ENCODE results near the gene XPO4. TPM values are rescaled to one million over a fixed set of nuclear protein-coding genes. Genes with fewer than 3 reads are reported as not detected.

XPO4 gene
- total RNA-seq, 1 donor from 2014 or later, result 19.9 TPM

DNA sequence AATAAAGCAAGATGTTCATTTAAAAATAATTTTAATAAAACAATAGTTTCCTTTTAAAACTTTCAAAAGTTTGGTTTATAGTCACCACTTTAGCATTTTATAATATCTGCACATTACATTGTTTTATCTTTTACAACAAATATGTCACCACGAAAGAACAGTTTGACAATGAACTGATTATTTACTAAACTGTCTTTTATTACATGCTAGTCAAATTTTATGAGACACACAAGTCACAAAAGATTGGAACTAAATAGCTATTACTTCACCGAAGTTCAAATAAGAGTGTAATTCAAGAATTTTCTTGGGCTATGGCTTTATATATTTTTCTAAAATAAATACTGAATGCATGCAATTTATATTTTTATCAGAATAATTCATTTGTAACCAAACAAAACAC, 71.3 kb downstream of the XPO4 start:
- no peaks in the 10 kb centered on the region for H3K9me3 ChIP-seq (ENCODE audit: insufficient read depth, low read depth, low read length)
- no peaks in the 10 kb centered on the region for H4K20me1 ChIP-seq (ENCODE audit: insufficient read depth, low read length)
- Mint-ChIP-seq H3K4me1 (ENCODE audit: low read depth, unreplicated experiment) (peaks cover 22% of the 10 kb centered on the region), H3K4me3 (ENCODE audit: unreplicated experiment) (no peak overlapping the region), H3K36me3 (ENCODE audit: low read depth, unreplicated experiment) (no peaks in the 10 kb centered on the region), H3K9me3 (ENCODE audit: unreplicated experiment) (no peaks in the 10 kb centered on the region), H3K27ac (ENCODE audit: unreplicated experiment) (no peak overlapping the region), H3K27me3 (ENCODE audit: low read depth, unreplicated experiment) (no peaks in the 10 kb centered on the region)
- TF ChIP-seq EZH2 (IDR thresholded peaks at IDR 0.05; ENCODE audit: insufficient read depth, low read length), result no peak
- DNase-seq (ENCODE audit: low read depth) (no peak), FAIRE-seq (no peak)
- H3K36me3 ChIP-seq (ENCODE audit: insufficient read depth, low read length), result no peaks in the 10 kb centered on the region
- H3K9ac ChIP-seq (ENCODE audit: low read length), result no peak overlapping the region
- H2AFZ ChIP-seq (ENCODE audit: low read depth, low read length), result no peak overlapping the region
- no peak overlapping the region for H3K4me3 ChIP-seq (ENCODE audit: insufficient read depth, low read depth, low read length)
- H3K27ac ChIP-seq (ENCODE audit: low read depth, low read length), result no peak overlapping the region
- H3K27me3 ChIP-seq (ENCODE audit: insufficient read depth, low read length), result no peaks in the 10 kb centered on the region
- no peaks in the 10 kb centered on the region for H3K79me2 ChIP-seq (ENCODE audit: insufficient read depth, low read length)
- H3K4me1 ChIP-seq (ENCODE audit: insufficient read depth, low read length), result peaks cover 9% of the 10 kb centered on the region
- no peak overlapping the region for H3K4me2 ChIP-seq (ENCODE audit: low read length)

DNA sequence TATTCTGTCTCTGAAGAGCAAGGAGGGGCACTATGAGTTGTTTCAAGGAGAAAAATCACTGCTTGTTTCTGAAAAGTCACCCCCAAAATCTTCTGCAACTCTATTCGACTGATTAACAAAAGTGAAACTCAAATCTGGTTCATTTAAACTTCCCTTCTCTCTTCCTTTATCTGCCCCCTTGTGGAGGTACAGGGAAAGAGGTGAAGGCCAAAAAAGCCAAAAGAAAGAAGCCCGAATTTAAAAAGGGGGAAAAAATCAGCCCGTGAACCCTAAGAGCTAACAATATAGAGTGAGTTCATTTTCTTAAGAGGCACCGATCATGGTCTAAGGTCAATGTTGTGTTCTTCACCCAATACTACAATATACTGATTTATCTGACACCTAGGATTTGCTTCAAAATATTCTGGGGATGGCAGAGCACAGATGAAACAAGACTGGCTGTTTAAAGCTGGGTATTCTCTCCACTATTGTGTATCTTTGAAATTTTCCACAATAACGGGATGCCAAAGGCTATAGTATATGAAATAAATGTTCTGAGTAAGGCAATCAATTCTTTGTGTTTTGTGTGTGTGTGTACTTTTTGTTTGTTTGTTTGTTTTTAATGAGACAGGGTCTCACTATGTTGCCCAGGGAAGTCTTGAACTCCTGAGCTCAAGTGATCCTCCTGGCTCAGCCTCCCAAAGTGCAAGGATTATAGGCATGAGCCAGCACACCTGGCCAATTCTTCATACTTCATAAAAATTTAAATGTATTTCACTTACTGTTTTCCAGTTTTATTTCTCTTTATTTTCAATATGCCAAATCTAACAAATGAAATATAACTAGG, 73.8 kb downstream of the XPO4 start:
- Mint-ChIP-seq H3K4me3 (ENCODE audit: unreplicated experiment) (no peak overlapping the region), H3K27ac (ENCODE audit: unreplicated experiment) (peak overlapping the region; percentile 63), H3K36me3 (ENCODE audit: low read depth, unreplicated experiment) (no peaks in the 10 kb centered on the region), H3K27me3 (ENCODE audit: low read depth, unreplicated experiment) (no peaks in the 10 kb centered on the region), H3K9me3 (ENCODE audit: unreplicated experiment) (no peaks in the 10 kb centered on the region), H3K4me1 (ENCODE audit: low read depth, unreplicated experiment) (peaks cover 37% of the 10 kb centered on the region)
- FAIRE-seq (peak; percentile 68), DNase-seq (ENCODE audit: low read depth) (no peak)
- no peak for TF ChIP-seq EZH2 (IDR thresholded peaks at IDR 0.05; ENCODE audit: insufficient read depth, low read length)
- TF ChIP-seq, protein P1, sequence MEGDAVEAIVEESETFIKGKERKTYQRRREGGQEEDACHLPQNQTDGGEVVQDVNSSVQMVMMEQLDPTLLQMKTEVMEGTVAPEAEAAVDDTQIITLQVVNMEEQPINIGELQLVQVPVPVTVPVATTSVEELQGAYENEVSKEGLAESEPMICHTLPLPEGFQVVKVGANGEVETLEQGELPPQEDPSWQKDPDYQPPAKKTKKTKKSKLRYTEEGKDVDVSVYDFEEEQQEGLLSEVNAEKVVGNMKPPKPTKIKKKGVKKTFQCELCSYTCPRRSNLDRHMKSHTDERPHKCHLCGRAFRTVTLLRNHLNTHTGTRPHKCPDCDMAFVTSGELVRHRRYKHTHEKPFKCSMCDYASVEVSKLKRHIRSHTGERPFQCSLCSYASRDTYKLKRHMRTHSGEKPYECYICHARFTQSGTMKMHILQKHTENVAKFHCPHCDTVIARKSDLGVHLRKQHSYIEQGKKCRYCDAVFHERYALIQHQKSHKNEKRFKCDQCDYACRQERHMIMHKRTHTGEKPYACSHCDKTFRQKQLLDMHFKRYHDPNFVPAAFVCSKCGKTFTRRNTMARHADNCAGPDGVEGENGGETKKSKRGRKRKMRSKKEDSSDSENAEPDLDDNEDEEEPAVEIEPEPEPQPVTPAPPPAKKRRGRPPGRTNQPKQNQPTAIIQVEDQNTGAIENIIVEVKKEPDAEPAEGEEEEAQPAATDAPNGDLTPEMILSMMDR (IDR thresholded peaks at IDR 0.05; ENCODE audit: insufficient read depth, low read depth, low read length), result peak; percentile 94
- no peaks in the 10 kb centered on the region for H3K36me3 ChIP-seq (ENCODE audit: insufficient read depth, low read length)
- peaks cover 25% of the 10 kb centered on the region for H3K4me1 ChIP-seq (ENCODE audit: insufficient read depth, low read length)
- no peaks in the 10 kb centered on the region for H3K9me3 ChIP-seq (ENCODE audit: insufficient read depth, low read depth, low read length)
- H3K27me3 ChIP-seq (ENCODE audit: insufficient read depth, low read length), result no peaks in the 10 kb centered on the region
- no peaks in the 10 kb centered on the region for H4K20me1 ChIP-seq (ENCODE audit: insufficient read depth, low read length)
- peak overlapping the region; percentile 8 for H3K9ac ChIP-seq (ENCODE audit: low read length)
- no peak overlapping the region for H3K4me3 ChIP-seq (ENCODE audit: insufficient read depth, low read depth, low read length)
- no peaks in the 10 kb centered on the region for H3K79me2 ChIP-seq (ENCODE audit: insufficient read depth, low read length)
- no peak overlapping the region for H2AFZ ChIP-seq (ENCODE audit: low read depth, low read length)
- H3K4me2 ChIP-seq (ENCODE audit: low read length), result peak overlapping the region; percentile 75
- H3K27ac ChIP-seq (ENCODE audit: low read depth, low read length), result no peak overlapping the region

GRCh38 chr13:20826843-20827560, 75.5 kb downstream of the XPO4 start:
- Mint-ChIP-seq H3K9me3 (ENCODE audit: unreplicated experiment) (no peaks in the 10 kb centered on the region), H3K4me1 (ENCODE audit: low read depth, unreplicated experiment) (peaks cover 43% of the 10 kb centered on the region), H3K27me3 (ENCODE audit: low read depth, unreplicated experiment) (no peaks in the 10 kb centered on the region), H3K27ac (ENCODE audit: unreplicated experiment) (peak overlapping the region; percentile 78), H3K36me3 (ENCODE audit: low read depth, unreplicated experiment) (no peaks in the 10 kb centered on the region), H3K4me3 (ENCODE audit: unreplicated experiment) (no peak overlapping the region)
- H3K9ac ChIP-seq (ENCODE audit: low read length), result no peak overlapping the region
- H3K27me3 ChIP-seq (ENCODE audit: insufficient read depth, low read length), result no peaks in the 10 kb centered on the region
- H3K27ac ChIP-seq (ENCODE audit: low read depth, low read length), result no peak overlapping the region
- TF ChIP-seq, protein P1 (IDR thresholded peaks at IDR 0.05; ENCODE audit: insufficient read depth, low read depth, low read length), result no peak
- TF ChIP-seq EZH2 (IDR thresholded peaks at IDR 0.05; ENCODE audit: insufficient read depth, low read length), result no peak
- no peaks in the 10 kb centered on the region for H4K20me1 ChIP-seq (ENCODE audit: insufficient read depth, low read length)
- peak overlapping the region; percentile 1 for H3K4me2 ChIP-seq (ENCODE audit: low read length)
- H3K4me1 ChIP-seq (ENCODE audit: insufficient read depth, low read length), result peaks cover 25% of the 10 kb centered on the region
- H3K36me3 ChIP-seq (ENCODE audit: insufficient read depth, low read length), result no peaks in the 10 kb centered on the region
- H2AFZ ChIP-seq (ENCODE audit: low read depth, low read length), result no peak overlapping the region
- no peaks in the 10 kb centered on the region for H3K9me3 ChIP-seq (ENCODE audit: insufficient read depth, low read depth, low read length)
- DNase-seq (ENCODE audit: low read depth), result peak; percentile 36
- H3K4me3 ChIP-seq (ENCODE audit: insufficient read depth, low read depth, low read length), result no peak overlapping the region
- peak; percentile 74 for FAIRE-seq
- H3K79me2 ChIP-seq (ENCODE audit: insufficient read depth, low read length), result no peaks in the 10 kb centered on the region
